Transverse colon (tissue), 4 donors: Measurements from ENCODE around the gene POLR2F. TPM values are rescaled to one million over a fixed set of nuclear protein-coding genes. Genes with fewer than 3 reads are reported as not detected.

Source experiments
- DNase-seq: peaks from one replicate; pipeline ENCODE4 v3.0.0-alpha.2; 2019
- H3K27ac ChIP-seq, 4 donors: fragments of 200-600 bp; sonication (generic); 2 replicates each; pipeline ENCODE4 v1.5.1; 2016 to 2018; ENCODE audit warnings: inconsistent platforms in 4 of 4
- H3K27me3 ChIP-seq: fragments of 200-600 bp; sonication (generic); 2 replicates; pipeline ENCODE4 v1.5.1; 2017; ENCODE audit warnings: inconsistent platforms
- H3K36me3 ChIP-seq, 4 donors: fragments of 200-600 bp; sonication (generic); 2 replicates each; pipeline ENCODE4 v1.5.1; 2017 to 2019; ENCODE audit warnings: inconsistent platforms in 4 of 4
- H3K4me1 ChIP-seq, 4 donors: fragments of 200-600 bp; sonication (generic); 2 replicates each; pipeline ENCODE4 v1.5.1; 2017 to 2020; ENCODE audit warnings: inconsistent platforms in 4 of 4
- H3K4me3 ChIP-seq, 4 donors: fragments of 200-600 bp; sonication (generic); 1 replicate in 1 of 4; 2 replicates in 3 of 4; pipeline versions ENCODE4 v1.5.1 to v1.6.1; 2017 to 2019; ENCODE audit warnings: inconsistent platforms in 4 of 4
- H3K9me3 ChIP-seq, 2 donors: fragments of 200-600 bp; sonication (generic); 2 replicates each; pipeline ENCODE4 v1.5.1; 2017 to 2019; ENCODE audit warnings: inconsistent platforms in 2 of 2
- EP300 ChIP-seq: sonication (generic); formaldehyde crosslinking; IDR thresholded peaks from one replicate; pipeline ENCODE4 v1.6.1; 2017; ENCODE audit warnings: antibody characterized with exemption, low read depth
- POLR2A ChIP-seq: fragments of 450-650 bp; IDR thresholded peaks from one replicate; pipeline ENCODE4 v1.6.1; 2016; ENCODE audit warnings: antibody characterized with exemption, mild to moderate bottlenecking, moderate library complexity
- POLR2AphosphoS5 ChIP-seq, 3 donors: sonication (generic); formaldehyde crosslinking; IDR thresholded peaks; one replicate each; pipeline ENCODE4 v1.6.1; 2016; ENCODE audit warnings: antibody characterized with exemption in 3 of 3
- WGBS, 2 donors: methylation state at CpG; one replicate each; pipeline ENCODE4 v1.1.5; 2018; ENCODE audit warnings: low coverage in 1 of 2; 5-methylcytosine and 5-hydroxymethylcytosine counted together
- in situ Hi-C, 4 donors: fragments of 200-750 bp; cut with MboI; loops; one replicate each; pipeline versions ENCODE4 v1.15.0 to v1.15.1; 2017; ENCODE audit warnings: low sequenced_read_pairs in 3 of 4, low pct_ligation_motif_present in 1 of 4, low pct_unique_long_range_greater_than_20kb in 1 of 4
- intact Hi-C: fragments of 100-400 bp; cut with DNase I; formaldehyde crosslinking; loops from one replicate; pipeline ENCODE4 v1.15.1; 2023; ENCODE audit warnings: low total_unique reads
- total RNA-seq, 4 donors: library from RNA; depleted of rRNA; stranded (reverse); fragments of >200 nt; gene quantifications; one replicate each; pipeline ENCODE4 v1.1.0, GENCODE V29; 2016
- TF ChIP-seq, protein P1 (sequence below), 5 experiments: fragments of 200-600 bp in 3 of 5; fragments of 450-650 bp in 2 of 5; sonication (generic) in 3 of 5; IDR thresholded peaks; 1 replicate in 2 of 5; 2 replicates in 3 of 5; pipeline ENCODE4 v1.5.1; 2016 to 2017; ENCODE audit warnings: antibody characterized with exemption in 5 of 5, inconsistent platforms in 3 of 5, mild to moderate bottlenecking in 2 of 5, moderate library complexity in 1 of 5

Gene POLR2F
- total RNA-seq, 4 donors from 2014 or later = 7.6 to 65.5 (median 32.6) TPM

DNA sequence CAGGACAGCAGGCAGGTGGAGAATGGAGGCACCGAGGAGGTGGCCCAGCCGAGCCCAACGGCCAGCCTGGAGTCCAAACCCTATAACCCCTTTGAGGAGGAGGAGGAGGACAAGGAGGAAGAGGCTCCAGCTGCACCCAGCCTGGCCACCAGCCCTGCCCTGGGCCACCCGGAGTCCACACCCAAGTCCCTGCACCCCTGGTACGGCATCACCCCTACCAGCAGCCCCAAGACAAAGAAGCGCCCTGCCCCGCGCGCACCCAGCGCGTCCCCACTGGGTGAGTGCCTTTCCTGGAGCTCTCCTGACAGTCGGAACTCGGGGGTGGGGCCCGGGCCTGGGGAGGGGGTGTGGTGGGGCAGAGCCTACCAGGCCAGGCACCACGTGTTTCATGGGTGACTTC lies 27.7 kb upstream of the POLR2F start:
- WGBS, 2 donors = 88 to 100% methylated on average over 1 to 15 of the region's 15 CpGs
- Histone ChIP-seq H3K4me3 (no peak overlapping the region), H3K36me3 (peaks cover 0 to 30% (median 15%) of the 10 kb centered on the region in 4 donors)

GRCh38 chr22:37926358-37926757 lies 27.1 kb upstream of the POLR2F start:
- no peak for TF ChIP-seq POLR2A
- no peak for TF ChIP-seq POLR2AphosphoS5 (IDR thresholded peaks at IDR 0.05)
- TF ChIP-seq, protein P1, sequence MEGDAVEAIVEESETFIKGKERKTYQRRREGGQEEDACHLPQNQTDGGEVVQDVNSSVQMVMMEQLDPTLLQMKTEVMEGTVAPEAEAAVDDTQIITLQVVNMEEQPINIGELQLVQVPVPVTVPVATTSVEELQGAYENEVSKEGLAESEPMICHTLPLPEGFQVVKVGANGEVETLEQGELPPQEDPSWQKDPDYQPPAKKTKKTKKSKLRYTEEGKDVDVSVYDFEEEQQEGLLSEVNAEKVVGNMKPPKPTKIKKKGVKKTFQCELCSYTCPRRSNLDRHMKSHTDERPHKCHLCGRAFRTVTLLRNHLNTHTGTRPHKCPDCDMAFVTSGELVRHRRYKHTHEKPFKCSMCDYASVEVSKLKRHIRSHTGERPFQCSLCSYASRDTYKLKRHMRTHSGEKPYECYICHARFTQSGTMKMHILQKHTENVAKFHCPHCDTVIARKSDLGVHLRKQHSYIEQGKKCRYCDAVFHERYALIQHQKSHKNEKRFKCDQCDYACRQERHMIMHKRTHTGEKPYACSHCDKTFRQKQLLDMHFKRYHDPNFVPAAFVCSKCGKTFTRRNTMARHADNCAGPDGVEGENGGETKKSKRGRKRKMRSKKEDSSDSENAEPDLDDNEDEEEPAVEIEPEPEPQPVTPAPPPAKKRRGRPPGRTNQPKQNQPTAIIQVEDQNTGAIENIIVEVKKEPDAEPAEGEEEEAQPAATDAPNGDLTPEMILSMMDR (IDR thresholded peaks at IDR 0.05) = no peak
- TF ChIP-seq EP300 = no peak
- Histone ChIP-seq H3K27me3 (no peaks in the 10 kb centered on the region), H3K27ac (peak overlapping the region in 1 of 4 donors; percentile 30), H3K4me3 (no peak overlapping the region), H3K9me3 (no peaks in the 10 kb centered on the region), H3K36me3 (peaks cover 0 to 30% (median 14%) of the 10 kb centered on the region in 4 donors), H3K4me1 (no peaks in the 10 kb centered on the region)
- in situ Hi-C loops (no loop called here), intact Hi-C loops (loop anchor here (10.0 kb wide), 1 partner anchor 1338 kb away; no protein-coding TSS in a partner anchor)
- no peak for DNase-seq
- WGBS, 2 donors = 82% methylated on average over 7 of the region's 7 CpGs; no CpG with 5 or more reads in 1 of the 2 donors

More for the DNA sequence above, 27.7 kb upstream of the POLR2F start:
- H3K27ac ChIP-seq = peak overlapping the region in 1 of 4 donors; percentile 30
- in situ Hi-C loops (no loop called here), intact Hi-C loops (loop anchor here (10.0 kb wide), 1 partner anchor 1339 kb away; no protein-coding TSS in a partner anchor)
- no peaks in the 10 kb centered on the region for H3K9me3 ChIP-seq
- no peak for TF ChIP-seq POLR2AphosphoS5 (IDR thresholded peaks at IDR 0.05)
- TF ChIP-seq, protein P1 (IDR thresholded peaks at IDR 0.05) = no peak
- TF ChIP-seq EP300 = no peak
- TF ChIP-seq POLR2A = no peak
- H3K4me1 ChIP-seq = no peaks in the 10 kb centered on the region
- no peaks in the 10 kb centered on the region for H3K27me3 ChIP-seq
- no peak for DNase-seq

- H3K36me3 ChIP-seq = peaks cover 0 to 27% (median 13%) of the 10 kb centered on the region in 4 donors
These were observed 26.5 kb upstream of the POLR2F start for GRCh38 chr22:37926771-37927636.

GRCh38 chr22:37927637-37927936 lies 25.9 kb upstream of the POLR2F start:
- Histone ChIP-seq H3K4me1 (no peaks in the 10 kb centered on the region), H3K36me3 (peaks cover 0 to 25% (median 13%) of the 10 kb centered on the region in 4 donors), H3K27me3 (no peaks in the 10 kb centered on the region), H3K4me3 (no peak overlapping the region), H3K9me3 (no peaks in the 10 kb centered on the region), H3K27ac (no peak overlapping the region)
- no peak for DNase-seq
- no peak for TF ChIP-seq EP300
- TF ChIP-seq, protein P1 (IDR thresholded peaks at IDR 0.05) = no peak
- 92% methylated on average over 5 of the region's 5 CpGs; no CpG with 5 or more reads in 1 of the 2 donors for WGBS, 2 donors
- intact Hi-C loops = loop anchor here (10.0 kb wide), 1 partner anchor 1337 kb away; no protein-coding TSS in a partner anchor
- in situ Hi-C loops = no loop called here

More at GRCh38 chr22:37926771-37927636, 26.5 kb upstream of the POLR2F start:
- in situ Hi-C loops (no loop called here), intact Hi-C loops (loop anchor here (10.0 kb wide), 1 partner anchor 1338 kb away; no protein-coding TSS in a partner anchor)
- TF ChIP-seq, protein P1 (IDR thresholded peaks at IDR 0.05) = no peak
- TF ChIP-seq EP300 (no peak), POLR2A (no peak), POLR2AphosphoS5 (IDR thresholded peaks at IDR 0.05) (no peak)
- peak overlapping the region in 1 of 4 donors; percentile 14 for H3K27ac ChIP-seq
- no peaks in the 10 kb centered on the region for H3K9me3 ChIP-seq
- 92% methylated on average over 32 of the region's 32 CpGs; no CpG with 5 or more reads in 1 of the 2 donors for WGBS, 2 donors
- H3K4me1 ChIP-seq = no peaks in the 10 kb centered on the region
- H3K27me3 ChIP-seq = no peaks in the 10 kb centered on the region
- H3K4me3 ChIP-seq = no peak overlapping the region
- no peak for DNase-seq
